HepG2 (cell line): Measurements from ENCODE around the gene CLIC4. TPM values are rescaled to one million over a fixed set of nuclear protein-coding genes. Genes with fewer than 3 reads are reported as not detected.

Experiments
- AGO1 ChIP-seq: fragments of 200-400 bp; formaldehyde crosslinking; IDR thresholded peaks from 2 replicates; pipeline ENCODE4 v1.6.1; 2017; ENCODE audit warnings: mild to moderate bottlenecking, low read depth, low read length, moderate library complexity; ENCODE audit not compliant: poor library complexity, severe bottlenecking
- CHD4 ChIP-seq: fragments of 200-600 bp; sonication (generic); IDR thresholded peaks from 2 replicates; pipeline ENCODE4 v1.7.0; 2017; ENCODE audit warnings: mild to moderate bottlenecking, low read length, borderline replicate concordance
- CREM ChIP-seq, 2 experiments: sonication (generic) in 1 of 2; formaldehyde crosslinking in 1 of 2; IDR thresholded peaks; 2 replicates each; pipeline versions ENCODE4 v1.4.0 to v1.6.1; 2016 to 2020; ENCODE audit warnings: antibody characterized with exemption in 1 of 2, mild to moderate bottlenecking in 1 of 2, missing genetic modification reagents in 1 of 2
- HMG20B ChIP-seq: conservative IDR thresholded peaks from 2 replicates; pipeline ENCODE4 v1.6.1; 2016; ENCODE audit warnings: missing genetic modification reagents, missing compliant biosample characterization
- JUND ChIP-seq: sonication (generic); formaldehyde crosslinking; IDR thresholded peaks from 2 replicates; pipeline ENCODE4 v1.8.0; 2022; ENCODE audit warnings: mild to moderate bottlenecking, missing genetic modification reagents
- KAT8 ChIP-seq: IDR thresholded peaks from 2 replicates; pipeline ENCODE4 v1.6.1; 2016; ENCODE audit warnings: missing genetic modification reagents, missing compliant biosample characterization
- MEIS1 ChIP-seq: sonication (generic); formaldehyde crosslinking; IDR thresholded peaks from 2 replicates; pipeline ENCODE4 v1.9.0; 2021; ENCODE audit warnings: mild to moderate bottlenecking, missing genetic modification reagents, moderate library complexity, borderline replicate concordance
- NCOA2 ChIP-seq: sonication (generic); formaldehyde crosslinking; IDR thresholded peaks from 2 replicates; pipeline ENCODE4 v1.8.0; 2022; ENCODE audit warnings: inconsistent platforms
- SAP130 ChIP-seq: IDR thresholded peaks from 2 replicates; pipeline ENCODE4 v1.6.1; 2016; ENCODE audit warnings: low read depth
- SIX1 ChIP-seq: sonication (generic); formaldehyde crosslinking; IDR thresholded peaks from 2 replicates; pipeline ENCODE4 v1.4.0; 2020; ENCODE audit warnings: missing genetic modification reagents, borderline replicate concordance
- TEAD3 ChIP-seq: optimal IDR thresholded peaks from 2 replicates; pipeline ENCODE3; 2016; ENCODE audit warnings: borderline replicate concordance
- ZBTB3 ChIP-seq: sonication (generic); formaldehyde crosslinking; IDR thresholded peaks from 2 replicates; pipeline ENCODE4 v1.4.0; 2020; ENCODE audit warnings: low read depth, mild to moderate bottlenecking, moderate library complexity, missing genetic modification reagents, borderline replicate concordance
- ZFP37 ChIP-seq: sonication (generic); formaldehyde crosslinking; IDR thresholded peaks from 2 replicates; pipeline ENCODE4 v1.4.0; 2020; ENCODE audit warnings: missing genetic modification reagents, borderline replicate concordance
- ZMYM4 ChIP-seq: sonication (generic); formaldehyde crosslinking; IDR thresholded peaks from 2 replicates; pipeline ENCODE4 v1.8.1; 2023; ENCODE audit warnings: mild to moderate bottlenecking, missing genetic modification reagents
- ZNF292 ChIP-seq: sonication (generic); formaldehyde crosslinking; IDR thresholded peaks from 2 replicates; pipeline ENCODE4 v1.8.1; 2022; ENCODE audit warnings: mild to moderate bottlenecking, low read depth, missing genetic modification reagents, borderline replicate concordance
- polyA plus RNA-seq, 8 experiments: library from polyadenylated mRNA; depleted of rRNA in 3 of 8; stranded (reverse) in 7 of 8; unstranded in 1 of 8; fragments of >200 nt; fragmentation: Illumina TruSeq in 4 of 8; extraction: Trizol in 4 of 8; gene quantifications; 2 replicates each; pipeline versions ENCODE4 v1.2.1 to v1.2.3, GENCODE V29; 2011 to 2016; ENCODE audit warnings: low read depth in 4 of 8, missing spikeins in 1 of 8, mixed read lengths in 1 of 8; ENCODE audit not compliant: insufficient read depth in 1 of 8
- total RNA-seq, 5 experiments: library from RNA; depleted of rRNA; stranded (reverse); fragments of >200 nt; fragmentation: Illumina TruSeq; extraction: Trizol; gene quantifications; 2 replicates each; pipeline ENCODE4 v1.2.3, GENCODE V29; 2016; ENCODE audit warnings: low read depth in 1 of 5
- TF ChIP-seq, protein P1 (sequence below): sonication (generic); formaldehyde crosslinking; IDR thresholded peaks from 2 replicates; pipeline ENCODE4 v1.4.0; 2020; ENCODE audit warnings: missing genetic modification reagents, borderline replicate concordance
- TF ChIP-seq, protein P2 (sequence below): sonication (generic); formaldehyde crosslinking; conservative IDR thresholded peaks from 2 replicates; pipeline ENCODE4 v1.4.0; 2020; ENCODE audit warnings: mild to moderate bottlenecking, missing genetic modification reagents, moderate library complexity
- TF ChIP-seq, protein P3 (sequence below): sonication (generic); formaldehyde crosslinking; IDR thresholded peaks from 2 replicates; pipeline ENCODE4 v1.5.1; 2020; ENCODE audit warnings: mild to moderate bottlenecking, missing genetic modification reagents, moderate library complexity

The CLIC4 gene
- total and polyA plus RNA-seq, 2 of the 13 experiments (the other 11 are each of a cell fraction or from before 2014, with no cell fraction given): 23.3 to 77.4 TPM

DNA sequence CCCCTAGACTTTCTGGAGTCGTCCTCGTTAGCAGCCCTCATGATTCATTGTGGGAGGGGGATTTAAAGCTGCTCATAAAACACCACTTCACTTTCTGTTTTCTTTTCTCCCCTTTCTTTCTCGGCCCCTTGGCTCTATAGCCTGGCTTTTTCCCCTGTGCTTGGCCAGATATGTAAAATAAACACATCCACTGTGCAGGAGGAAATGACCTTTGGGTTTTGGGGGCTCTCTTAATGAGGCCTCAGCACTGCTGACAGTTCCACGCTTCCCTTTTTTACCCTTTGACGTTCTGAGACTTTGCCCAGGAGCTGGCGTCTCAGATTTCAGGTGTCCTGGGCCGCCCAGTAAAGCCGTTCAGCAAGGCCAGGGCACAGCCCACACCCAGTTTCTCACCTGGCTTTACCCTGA, 119.1 kb downstream of the CLIC4 start (continued):
- TF ChIP-seq CHD4 (no peak), SAP130 (CRISPR knock-in tag) (peak; percentile 46), TEAD3 (CRISPR knock-in tag) (peak; percentile 57), JUND (CRISPR knock-in tag) (0 out of 2 replicates have a peak, but pooled peaks have one; percentile 34), MEIS1 (no peak; the same call in 1 of the 2 replicates), NCOA2 (CRISPR knock-in tag) (no peak), KAT8 (CRISPR knock-in tag) (peak; percentile 38; the same call in 1 of the 2 replicates), SIX1 (CRISPR knock-in tag) (peak; percentile 97), HMG20B (CRISPR knock-in tag) (peak; percentile 37; the same call in 1 of the 2 replicates), CREM (IDR thresholded peaks at IDR 0.05) (peak; percentile 43; the same call in 1 of the 2 replicates), CREM (CRISPR knock-in tag; IDR thresholded peaks at IDR 0.05) (no peak), ZMYM4 (CRISPR knock-in tag) (peak; percentile 29; the same call in 1 of the 2 replicates), ZFP37 (CRISPR knock-in tag) (0 out of 2 replicates have a peak, but pooled peaks have one; percentile 53), AGO1 (no peak), ZBTB3 (CRISPR knock-in tag) (peak; percentile 57; the same call in 1 of the 2 replicates), ZNF292 (peak; percentile 43; the same call in 1 of the 2 replicates)
- TF ChIP-seq, protein P1, sequence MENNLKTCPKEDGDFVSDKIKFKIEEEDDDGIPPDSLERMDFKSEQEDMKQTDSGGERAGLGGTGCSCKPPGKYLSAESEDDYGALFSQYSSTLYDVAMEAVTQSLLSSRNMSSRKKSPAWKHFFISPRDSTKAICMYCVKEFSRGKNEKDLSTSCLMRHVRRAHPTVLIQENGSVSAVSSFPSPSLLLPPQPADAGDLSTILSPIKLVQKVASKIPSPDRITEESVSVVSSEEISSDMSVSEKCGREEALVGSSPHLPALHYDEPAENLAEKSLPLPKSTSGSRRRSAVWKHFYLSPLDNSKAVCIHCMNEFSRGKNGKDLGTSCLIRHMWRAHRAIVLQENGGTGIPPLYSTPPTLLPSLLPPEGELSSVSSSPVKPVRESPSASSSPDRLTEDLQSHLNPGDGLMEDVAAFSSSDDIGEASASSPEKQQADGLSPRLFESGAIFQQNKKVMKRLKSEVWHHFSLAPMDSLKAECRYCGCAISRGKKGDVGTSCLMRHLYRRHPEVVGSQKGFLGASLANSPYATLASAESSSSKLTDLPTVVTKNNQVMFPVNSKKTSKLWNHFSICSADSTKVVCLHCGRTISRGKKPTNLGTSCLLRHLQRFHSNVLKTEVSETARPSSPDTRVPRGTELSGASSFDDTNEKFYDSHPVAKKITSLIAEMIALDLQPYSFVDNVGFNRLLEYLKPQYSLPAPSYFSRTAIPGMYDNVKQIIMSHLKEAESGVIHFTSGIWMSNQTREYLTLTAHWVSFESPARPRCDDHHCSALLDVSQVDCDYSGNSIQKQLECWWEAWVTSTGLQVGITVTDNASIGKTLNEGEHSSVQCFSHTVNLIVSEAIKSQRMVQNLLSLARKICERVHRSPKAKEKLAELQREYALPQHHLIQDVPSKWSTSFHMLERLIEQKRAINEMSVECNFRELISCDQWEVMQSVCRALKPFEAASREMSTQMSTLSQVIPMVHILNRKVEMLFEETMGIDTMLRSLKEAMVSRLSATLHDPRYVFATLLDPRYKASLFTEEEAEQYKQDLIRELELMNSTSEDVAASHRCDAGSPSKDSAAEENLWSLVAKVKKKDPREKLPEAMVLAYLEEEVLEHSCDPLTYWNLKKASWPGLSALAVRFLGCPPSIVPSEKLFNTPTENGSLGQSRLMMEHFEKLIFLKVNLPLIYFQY (CRISPR knock-in tag): no peak
- TF ChIP-seq, protein P2, sequence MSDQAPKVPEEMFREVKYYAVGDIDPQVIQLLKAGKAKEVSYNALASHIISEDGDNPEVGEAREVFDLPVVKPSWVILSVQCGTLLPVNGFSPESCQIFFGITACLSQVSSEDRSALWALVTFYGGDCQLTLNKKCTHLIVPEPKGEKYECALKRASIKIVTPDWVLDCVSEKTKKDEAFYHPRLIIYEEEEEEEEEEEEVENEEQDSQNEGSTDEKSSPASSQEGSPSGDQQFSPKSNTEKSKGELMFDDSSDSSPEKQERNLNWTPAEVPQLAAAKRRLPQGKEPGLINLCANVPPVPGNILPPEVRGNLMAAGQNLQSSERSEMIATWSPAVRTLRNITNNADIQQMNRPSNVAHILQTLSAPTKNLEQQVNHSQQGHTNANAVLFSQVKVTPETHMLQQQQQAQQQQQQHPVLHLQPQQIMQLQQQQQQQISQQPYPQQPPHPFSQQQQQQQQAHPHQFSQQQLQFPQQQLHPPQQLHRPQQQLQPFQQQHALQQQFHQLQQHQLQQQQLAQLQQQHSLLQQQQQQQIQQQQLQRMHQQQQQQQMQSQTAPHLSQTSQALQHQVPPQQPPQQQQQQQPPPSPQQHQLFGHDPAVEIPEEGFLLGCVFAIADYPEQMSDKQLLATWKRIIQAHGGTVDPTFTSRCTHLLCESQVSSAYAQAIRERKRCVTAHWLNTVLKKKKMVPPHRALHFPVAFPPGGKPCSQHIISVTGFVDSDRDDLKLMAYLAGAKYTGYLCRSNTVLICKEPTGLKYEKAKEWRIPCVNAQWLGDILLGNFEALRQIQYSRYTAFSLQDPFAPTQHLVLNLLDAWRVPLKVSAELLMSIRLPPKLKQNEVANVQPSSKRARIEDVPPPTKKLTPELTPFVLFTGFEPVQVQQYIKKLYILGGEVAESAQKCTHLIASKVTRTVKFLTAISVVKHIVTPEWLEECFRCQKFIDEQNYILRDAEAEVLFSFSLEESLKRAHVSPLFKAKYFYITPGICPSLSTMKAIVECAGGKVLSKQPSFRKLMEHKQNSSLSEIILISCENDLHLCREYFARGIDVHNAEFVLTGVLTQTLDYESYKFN (CRISPR knock-in tag): peak; percentile 94
- TF ChIP-seq, protein P3, sequence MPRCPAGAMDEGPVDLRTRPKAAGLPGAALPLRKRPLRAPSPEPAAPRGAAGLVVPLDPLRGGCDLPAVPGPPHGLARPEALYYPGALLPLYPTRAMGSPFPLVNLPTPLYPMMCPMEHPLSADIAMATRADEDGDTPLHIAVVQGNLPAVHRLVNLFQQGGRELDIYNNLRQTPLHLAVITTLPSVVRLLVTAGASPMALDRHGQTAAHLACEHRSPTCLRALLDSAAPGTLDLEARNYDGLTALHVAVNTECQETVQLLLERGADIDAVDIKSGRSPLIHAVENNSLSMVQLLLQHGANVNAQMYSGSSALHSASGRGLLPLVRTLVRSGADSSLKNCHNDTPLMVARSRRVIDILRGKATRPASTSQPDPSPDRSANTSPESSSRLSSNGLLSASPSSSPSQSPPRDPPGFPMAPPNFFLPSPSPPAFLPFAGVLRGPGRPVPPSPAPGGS: no peak
